NCI-H2029 treated with DMSO at 0.1 percent for 48 hours (cell line): ENCODE measurements around the gene EPPIN.
"Not testable (repeated sequence)": the region's sequence is repeated elsewhere in the genome, so short reads cannot be mapped to it uniquely, and the experiment has no call there.

Experiments
- DNase-seq: peaks from one replicate; lab custom pipeline; 2025; lab: John Stamatoyannopoulos, UW

EPPIN gene

DNA sequence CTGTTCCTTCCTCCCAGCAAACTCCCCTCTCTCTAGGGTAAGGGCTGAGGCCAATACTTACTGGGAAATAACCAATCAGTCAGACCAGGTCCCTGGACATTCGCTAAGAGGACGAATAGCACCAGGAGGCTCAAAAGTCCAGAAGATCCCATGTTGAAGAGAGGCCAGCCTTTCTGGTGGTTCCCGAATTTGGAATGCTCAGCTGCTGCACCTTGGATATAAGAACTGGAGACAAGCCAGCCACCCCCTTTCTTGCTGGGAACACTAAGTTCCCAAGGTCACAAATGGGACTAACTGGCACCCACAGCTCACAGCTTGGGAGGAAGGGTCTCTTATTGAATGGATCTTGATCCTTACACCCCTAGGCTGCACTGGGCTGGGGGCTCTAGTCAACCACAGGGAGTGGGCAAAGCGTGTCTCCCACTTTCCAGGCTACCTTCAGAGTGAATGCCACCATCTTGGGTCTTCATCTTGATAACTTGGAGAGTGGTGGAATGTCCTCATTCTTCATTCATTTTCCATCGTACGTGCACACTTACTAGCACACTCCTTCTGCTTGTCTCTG is at the start of gene EPPIN:
EPPIN (minus strand) TSS at position 196 of the 565 bp plus-strand sequence; CDS start at position 152, 44 bp downstream.
- no peak for DNase-seq

DNA sequence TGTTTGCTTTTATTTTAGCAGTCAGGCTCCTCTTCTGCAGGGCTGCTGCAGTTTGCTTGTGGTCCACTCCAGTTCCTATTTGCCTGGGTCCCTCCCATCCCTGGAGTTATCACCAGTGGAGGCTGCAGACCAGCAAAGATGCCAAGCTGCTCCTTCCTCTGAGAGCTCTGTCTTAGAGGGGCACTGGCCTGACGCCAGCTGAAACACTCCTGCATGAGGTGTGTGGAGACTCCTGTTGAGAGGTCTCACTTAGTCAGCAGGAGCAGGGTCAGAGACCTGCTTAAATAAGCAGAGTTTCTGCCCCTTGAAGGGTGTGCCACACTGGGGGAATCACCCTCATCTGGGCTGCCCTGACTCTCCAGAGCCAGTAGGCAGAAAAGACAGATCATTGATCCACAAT is 48.0 kb upstream of the EPPIN start:
- no peak for DNase-seq

DNA sequence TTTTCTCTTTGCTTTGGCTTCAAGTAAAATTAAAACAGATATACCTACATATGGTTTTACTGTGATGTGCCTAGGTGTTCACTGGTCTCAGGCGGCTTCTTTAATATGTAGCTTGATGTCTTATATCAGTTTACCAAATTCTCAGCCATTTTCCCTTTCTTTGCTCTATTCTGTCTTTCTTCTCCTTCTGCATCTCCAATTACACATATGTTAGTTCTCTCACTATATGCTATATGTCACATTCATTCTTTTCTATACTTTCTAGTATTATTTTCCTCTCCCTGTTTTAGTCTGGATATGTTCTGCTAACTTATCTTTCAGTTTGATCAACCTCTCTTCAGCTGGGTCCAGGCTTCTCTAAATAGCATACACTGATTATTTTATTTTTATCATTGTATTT is 46.3 kb upstream of the EPPIN start:
- DNase-seq = no peak

DNA sequence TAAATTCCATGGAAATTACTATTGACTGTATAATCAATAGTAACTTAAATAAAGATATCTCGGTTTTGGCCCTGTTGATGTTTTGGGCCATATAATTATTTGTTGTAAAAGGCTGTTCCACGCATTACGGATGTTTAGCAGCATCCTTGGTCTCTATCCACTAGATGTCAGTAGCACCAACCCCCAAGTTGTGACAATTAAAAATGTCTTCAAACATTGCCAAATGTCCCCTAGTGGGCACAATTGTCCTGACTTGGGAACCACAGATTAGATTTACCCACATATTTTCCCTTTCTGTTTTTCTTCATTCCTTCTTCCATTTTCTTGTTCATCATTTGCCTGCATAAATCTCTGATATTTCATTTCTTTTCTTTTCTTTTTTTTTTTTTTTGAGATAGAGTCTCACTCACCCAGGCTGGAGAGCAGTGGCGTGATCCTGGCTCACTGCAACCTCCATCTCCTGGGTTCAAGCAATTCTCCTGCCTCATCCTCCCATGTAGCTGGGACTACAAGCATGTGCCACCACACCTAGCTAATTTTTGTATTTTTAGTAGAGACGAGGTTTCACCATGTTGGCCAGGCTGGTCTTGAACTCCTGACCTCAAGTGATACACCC is 45.5 kb upstream of the EPPIN start:
- no peak for DNase-seq

DNA sequence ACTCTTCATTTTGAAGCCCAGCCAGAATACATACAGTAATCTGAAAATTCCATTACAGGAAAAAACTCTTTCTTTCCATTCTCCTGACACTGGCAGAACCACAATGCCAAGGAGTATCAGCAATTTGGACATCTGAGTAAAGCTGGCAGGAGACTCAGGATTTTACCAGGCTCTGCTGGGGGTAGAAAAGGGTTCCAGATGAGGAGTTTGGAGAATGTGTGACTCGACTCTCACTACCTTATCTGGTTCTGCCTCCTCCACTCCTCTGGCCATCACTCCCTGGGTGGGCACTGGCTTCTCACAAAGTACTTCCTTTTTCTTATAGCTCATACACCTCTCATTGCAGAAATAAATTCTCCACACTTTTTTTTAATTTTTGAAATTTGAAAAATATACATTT is 42.5 kb upstream of the EPPIN start:
- DNase-seq = no peak

DNA sequence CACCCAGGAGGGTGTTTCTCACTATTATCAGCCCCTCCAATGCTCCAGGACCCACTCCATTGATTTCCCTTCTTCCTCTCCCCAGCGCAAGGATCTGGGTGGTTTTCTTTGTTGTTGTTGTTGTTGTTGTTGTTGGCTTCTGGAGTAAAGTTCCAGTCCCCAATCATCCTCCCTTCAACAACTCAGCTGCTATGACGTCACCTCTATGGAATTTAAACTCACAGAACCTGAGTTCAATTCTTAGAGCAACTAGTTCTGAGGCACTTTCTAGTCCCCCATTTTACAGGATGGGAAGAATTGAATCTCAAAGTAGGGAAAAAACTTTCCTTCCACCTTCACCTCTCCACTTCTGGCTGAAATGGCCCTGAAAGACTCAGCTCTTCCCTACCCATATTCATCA is 41.6 kb upstream of the EPPIN start:
- no peak for DNase-seq

DNA sequence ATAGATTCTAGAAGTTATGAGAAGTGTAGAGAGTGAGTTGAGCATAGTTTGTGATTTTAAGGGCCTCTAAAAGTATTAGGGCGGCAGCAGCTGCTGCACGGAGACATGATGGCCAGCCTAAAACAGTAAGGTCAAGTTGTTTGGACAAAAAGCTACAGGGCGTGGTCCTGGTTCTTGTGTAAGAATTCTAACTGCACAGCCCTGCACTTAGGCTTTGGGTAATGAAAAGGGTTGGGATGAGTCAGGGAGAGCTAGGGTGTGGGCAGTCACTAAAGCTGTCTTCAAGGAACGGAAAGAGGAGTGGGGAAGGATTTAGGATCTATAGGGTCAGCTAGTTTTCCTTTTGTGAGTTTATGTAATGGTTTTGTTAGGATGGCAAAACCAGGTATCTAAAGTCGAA is 38.8 kb upstream of the EPPIN start:
- not testable (repeated sequence) for DNase-seq

DNA sequence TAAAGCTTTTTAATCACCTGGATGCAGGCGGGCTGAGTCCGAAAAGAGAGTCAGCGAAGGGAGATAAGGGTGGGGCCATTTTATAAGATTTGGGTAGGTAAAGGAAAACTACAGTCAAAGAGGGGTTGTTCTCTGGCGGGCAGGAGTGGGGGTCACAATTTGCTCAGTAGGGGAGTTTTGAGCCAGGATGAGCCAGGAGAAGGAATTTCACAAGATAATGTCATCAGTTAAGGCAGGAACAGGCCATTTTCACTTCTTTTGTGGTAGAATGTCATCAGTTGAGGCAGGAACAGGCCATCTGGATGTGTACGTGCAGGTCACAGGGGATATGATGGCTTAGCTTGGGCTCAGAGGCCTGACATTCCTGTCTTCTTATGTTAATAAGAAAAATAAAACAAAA is 37.1 kb upstream of the EPPIN start:
- not testable (repeated sequence) for DNase-seq

DNA sequence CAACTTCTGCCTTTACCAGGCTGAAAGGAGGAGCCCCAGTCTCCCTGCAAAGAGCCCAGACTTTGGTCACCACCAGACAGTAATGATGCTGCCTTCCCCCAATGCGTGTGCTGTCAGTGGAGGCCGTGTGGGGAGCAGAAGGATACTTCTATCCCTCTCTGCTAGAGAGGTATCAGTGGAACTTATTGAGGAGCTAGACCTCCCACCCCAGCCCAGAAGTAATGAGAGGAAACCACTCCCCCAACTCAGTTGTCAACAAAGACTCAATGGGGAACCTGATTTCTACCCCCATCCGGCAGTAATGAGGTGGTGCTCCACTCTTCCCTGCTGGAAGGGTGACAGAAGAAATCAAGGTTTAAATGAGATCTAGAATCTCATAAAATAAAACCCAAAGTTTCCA is 36.3 kb upstream of the EPPIN start:
- DNase-seq = no peak

DNA sequence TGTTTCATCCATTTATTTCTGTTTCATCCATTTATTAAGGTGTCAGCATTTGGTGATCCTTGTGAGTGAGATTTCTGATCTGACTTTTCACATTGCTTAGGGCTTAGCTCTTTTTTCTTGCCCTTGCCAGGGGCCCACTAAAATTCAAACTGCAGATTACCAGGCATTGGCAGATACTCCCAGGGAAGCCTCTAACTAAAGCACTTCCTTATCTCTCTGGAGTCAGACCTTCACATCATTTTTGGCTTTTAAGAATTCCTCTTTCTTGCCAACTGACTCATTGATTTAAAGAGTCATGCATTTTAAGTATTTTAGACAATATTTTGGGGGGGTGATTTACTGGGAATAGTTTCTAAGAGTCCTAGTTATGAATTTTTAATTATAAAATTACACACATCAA is 34.5 kb upstream of the EPPIN start:
- no peak for DNase-seq

DNA sequence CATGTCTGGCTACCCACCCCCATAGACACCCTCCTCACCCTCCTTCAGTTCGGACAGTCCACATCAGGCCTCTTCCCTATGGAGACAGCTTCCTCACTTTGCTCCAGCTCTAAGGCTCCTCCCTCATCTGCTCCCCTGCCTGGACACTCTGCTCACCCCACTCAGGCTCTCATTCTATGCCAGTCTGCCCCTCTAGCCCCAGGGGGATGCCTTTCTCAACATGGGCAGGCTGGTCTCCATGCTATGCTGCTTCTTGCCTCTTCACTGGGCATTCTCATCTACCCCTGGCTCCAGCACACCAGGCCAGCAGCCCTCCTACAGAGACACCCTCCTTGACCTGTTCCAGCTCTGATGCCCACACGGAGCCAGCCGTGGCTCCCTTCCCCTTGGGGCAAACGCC is 32.0 kb upstream of the EPPIN start, which contains the start of gene WFDC8:
WFDC8 (minus strand) TSS at position 101 of the 400 bp plus-strand sequence; CDS start at position 64, 37 bp downstream.
- DNase-seq = no peak

DNA sequence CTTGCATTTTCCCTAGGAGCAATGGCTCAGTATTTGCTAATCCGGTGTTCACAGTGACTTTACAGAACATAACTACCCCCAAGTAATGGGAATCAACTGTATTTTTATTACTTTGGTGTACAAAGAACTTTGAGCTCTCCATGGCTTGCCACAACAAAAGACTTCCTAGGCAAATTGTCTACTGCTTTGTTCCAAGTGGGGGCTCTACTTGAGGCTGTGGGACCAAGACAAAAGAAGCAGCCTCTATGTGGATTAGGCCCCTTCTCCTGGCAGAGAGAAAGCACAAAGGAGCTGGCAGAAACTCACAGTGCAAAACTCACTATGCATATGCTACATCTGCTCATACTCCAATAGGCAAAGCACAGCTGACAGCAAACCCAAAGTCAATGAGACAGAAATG is 31.0 kb upstream of the EPPIN start:
- DNase-seq = no peak

DNA sequence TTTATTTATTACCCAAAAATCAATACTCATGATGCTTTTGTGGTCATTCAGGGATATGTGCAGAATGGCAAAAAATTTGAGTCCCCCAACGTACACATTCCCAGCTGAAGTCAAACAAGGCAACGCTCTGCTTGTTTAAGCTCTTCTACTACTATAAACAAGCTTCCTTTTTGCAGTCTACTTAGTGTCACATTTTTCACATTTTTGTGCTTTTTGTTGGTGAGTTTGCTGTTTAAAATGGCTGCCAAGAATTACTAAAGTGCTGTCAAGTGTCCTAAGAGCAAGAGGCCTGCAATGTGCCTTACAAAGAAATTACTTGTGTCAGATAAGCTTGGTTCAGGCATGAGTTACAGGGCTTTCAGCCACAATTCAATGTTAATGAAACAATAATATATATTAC is 29.8 kb upstream of the EPPIN start:
- DNase-seq = no peak

DNA sequence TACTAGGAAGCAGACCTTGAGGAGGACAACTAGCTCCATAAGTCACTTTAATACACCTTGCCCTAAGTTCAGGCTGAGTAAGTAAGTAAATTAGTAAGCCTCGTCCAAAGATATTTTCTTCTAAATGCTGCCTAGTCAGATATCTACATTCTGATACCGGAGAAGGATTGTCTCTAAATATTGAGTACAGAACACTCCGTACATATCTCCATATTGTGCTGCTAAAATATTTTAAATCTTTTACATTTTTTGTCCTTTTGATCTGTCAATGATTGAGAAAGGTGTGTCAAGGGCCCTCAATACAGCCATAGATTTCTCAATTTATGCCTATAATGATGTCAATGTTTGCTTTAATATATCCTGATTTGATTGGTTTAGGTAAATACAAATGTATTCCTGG is 28.7 kb upstream of the EPPIN start:
- DNase-seq = no peak

DNA sequence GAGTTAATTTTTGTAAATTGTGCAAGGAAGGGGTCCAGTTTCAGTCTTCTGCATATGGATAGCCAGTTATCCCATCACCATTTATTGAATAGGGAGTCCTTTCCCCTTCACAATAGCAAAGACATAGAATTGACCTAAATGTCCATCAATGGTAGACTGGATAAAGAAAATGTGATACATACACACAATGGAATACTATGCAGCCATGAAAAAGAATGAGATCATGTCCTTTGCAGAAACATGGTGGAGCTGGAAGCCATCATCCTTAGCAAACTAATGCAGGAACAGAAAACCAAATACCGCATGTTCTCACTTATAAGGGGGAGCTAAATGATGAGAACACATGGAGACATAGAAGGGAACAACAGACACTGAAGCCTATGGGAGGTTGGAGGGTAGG is 22.4 kb upstream of the EPPIN start:
- DNase-seq = not testable (repeated sequence)

DNA sequence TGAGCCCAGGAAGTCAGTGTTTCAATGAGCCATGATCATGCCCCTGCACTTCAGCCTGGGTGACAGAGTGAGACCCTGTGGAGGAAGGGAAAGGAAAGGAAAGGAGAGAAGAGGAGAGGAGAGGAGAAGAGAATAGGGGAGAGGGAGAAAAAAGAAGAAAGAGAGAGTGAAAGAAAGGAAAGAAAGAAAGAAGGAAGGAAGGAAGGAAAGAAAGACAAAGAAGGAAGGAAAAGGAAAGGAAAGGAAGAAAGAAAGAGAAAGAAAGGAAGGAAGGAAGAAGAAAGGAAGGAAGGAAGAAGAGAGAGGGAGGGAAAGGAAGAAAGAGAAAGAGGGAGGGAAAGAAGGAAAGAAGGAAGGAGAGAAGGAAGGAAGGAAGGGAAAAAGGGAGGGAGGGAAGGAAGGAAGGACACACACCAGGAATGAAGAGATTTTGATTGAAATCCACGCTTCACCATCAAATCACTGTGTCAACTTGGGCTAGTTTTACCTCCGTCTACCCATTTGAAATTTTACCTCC is 17.6 kb upstream of the EPPIN start:
- DNase-seq = no peak

DNA sequence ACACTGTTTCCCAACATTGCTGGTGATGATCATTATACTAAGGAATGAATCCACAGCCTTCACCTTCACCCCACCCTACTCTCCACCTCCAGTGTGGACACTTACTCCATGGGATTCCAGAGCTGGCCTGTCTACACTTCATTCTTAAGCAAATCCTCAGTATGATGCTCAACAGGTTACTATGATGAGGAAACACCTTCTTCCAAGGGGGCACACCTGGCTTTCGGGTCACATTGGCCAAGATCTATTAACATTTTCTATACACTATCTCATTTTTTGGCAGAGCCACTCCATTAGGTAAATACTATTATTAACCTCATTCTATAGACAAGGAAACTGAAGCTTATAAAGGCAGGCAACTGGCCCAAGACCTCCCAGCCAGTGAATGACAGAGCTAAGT is 8.0 kb upstream of the EPPIN start:
- no peak for DNase-seq

DNA sequence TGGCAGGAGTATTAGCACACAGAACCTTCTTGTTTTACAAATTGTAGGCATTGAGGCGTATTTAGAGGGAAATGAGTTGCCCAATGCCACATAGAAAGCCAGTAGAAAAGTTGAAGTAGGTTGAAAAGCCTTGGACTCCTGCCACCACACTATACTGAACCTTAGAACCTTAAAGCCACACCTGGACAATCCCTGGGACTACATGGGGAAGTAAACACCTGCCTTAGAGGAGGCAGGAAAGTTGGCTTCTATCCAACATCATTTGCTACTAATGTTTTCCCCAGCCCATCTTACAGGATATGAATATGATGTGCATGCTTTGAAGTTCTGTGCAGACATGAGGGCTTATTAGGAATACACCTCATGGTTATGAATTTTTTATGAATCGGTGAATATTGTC is 5.3 kb upstream of the EPPIN start:
- DNase-seq = peak; percentile 83

DNA sequence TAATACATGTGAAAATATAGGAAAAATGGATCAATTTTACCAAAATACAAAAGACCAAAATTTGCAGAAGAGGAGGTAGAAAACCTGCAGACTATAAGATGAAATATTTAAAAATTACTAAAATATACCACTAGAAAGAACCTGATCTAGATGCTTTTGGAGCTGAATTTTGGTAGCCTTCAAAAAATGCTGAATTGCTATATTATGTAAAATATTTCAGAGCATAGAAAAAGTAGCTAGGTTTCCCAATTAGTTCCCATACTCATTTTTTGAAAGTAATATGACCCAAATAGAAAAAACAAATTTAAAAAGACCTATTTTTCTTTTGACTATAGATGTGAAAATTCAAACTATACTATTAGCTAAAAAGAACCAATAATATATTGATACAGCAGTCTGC is 3.6 kb upstream of the EPPIN start:
- no peak for DNase-seq

DNA sequence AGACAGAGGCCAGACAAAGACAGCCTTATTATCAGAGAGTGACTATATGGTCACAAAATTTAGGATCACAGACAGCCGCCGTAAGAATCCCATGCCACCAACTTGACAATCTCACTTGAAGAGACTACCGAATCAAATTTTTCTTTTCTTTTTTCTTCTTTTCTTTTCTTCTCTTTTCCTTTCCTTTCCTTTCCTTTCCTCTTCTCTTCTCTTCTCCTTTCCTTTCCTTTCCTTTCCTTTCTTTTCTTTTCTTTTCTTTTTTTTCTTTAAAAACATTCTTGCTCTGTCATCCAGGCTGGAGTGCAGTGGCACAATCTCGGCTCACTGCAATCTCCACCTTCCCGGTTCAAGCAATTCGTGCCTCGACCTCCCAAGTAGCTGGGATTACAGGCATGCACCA is 1.2 kb upstream of the EPPIN start:
- no peak for DNase-seq

DNA sequence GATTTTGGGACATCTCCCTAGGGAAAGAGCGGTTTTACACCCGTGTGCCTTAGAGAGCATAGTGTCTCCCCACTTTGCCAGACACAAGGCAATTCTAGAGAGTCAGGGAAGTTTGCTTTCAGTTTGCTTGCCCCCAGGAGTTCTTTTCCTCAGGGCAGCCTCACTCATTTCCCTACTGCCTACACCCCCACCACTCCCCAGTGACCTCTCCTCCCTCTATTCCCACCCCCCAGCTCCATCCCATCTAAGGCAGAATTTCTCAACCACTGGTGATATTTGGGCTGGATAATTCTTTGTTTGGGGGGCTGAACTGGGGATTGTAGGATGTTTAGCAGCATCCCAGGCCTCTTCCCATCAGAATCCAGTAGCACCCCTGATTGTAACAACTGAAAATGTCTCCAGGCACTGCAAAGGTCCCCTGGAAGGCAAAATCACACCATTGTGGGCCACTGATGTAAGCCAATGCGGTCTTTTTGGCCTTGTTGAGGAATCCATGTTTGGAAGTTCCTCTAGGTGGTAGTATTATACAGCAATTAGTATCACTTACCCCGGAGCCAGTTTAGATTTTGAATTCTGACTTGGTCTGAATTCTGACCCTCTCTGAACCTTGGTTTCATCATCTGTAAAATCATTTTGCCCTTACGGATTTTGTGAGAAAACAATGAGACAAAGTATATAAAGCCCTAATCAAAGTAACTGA is 1.3 kb downstream of the EPPIN start:
- no peak for DNase-seq

DNA sequence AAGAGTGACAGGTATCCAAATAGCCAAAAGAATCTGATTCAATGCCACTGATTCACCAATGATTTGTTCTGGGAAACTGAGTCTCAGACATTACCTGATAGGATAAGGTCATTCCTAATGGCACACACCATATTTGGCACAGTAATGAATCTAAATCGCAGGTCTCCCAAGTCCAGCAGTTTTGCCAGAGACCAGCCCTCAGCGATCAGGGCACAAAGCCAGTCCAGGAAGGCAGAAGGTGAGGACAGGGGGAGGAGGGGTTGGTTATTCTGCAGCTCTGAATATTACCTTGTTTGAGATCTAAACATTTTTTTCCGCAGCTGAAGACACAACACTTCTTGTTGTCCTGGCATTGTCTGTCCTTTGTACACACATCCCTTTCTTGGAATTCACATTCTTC is 1.9 kb downstream of the EPPIN start:
- DNase-seq = no peak

DNA sequence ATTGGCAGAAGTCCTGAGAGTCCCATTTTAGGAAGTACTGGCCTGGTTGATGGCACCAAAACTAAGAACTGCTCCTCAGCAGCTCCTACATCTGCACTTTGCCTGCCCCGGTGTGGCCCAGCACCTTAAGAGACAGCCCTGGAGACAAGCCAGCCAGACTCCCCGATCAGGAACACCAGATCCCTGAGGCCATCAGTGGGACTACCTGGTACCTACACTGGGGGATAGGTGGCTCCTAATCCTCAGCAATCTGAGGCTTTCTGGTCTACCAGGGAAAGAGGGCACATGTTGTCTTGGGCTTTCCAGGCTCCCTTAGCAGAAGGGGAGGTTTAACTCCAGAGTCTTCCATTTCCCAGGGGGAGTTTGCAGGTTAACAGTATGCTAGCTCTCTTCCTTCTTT is 7.8 kb downstream of the EPPIN start, which contains the start of gene WFDC6:
WFDC6 (minus strand) TSS at position 101 of the 400 bp plus-strand sequence; CDS start at position 26, 75 bp downstream.
- no peak for DNase-seq
